Measurements from ENCODE around the gene LUZP4. TPM values are rescaled to one million over a fixed set of nuclear protein-coding genes. Genes with fewer than 3 reads are reported as not detected.

Gene LUZP4, protein sequence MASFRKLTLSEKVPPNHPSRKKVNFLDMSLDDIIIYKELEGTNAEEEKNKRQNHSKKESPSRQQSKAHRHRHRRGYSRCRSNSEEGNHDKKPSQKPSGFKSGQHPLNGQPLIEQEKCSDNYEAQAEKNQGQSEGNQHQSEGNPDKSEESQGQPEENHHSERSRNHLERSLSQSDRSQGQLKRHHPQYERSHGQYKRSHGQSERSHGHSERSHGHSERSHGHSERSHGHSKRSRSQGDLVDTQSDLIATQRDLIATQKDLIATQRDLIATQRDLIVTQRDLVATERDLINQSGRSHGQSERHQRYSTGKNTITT
- total RNA-seq = not detected in 2 replicates

DNA sequence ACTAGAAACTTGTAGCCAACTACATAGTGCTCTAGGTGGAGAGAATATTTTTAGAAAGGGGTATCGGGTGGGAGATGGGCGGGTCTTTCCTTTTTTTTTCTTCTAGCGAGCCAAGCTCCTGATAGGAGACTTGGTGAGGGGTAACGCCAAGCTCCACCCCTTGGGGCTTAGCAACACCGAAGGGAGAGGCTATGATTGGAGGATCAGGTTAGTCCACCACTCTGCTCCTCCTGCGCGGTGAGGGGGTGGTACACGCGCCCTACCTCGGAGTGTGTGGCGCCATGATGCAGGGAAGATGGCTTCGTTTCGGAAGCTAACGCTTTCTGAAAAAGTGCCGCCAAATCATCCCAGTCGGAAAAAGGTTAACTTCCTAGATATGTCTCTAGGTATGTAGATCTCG lies at the start of gene LUZP4:
Gene LUZP4, plus strand, starts transcription at position 251 of the 400 bp plus-strand sequence. Its CDS starts 45 bp downstream, at position 296.
- no peak within 1 kb of the TSS for H3K4me3 ChIP-seq (ENCODE audit: low read depth, low read length)
- H3K36me3 ChIP-seq (ENCODE audit: control insufficient read depth, insufficient read depth, low read length) = no peaks in the 10 kb centered on the region
- H3K27me3 ChIP-seq (ENCODE audit: control insufficient read depth, insufficient read depth, low read length) = peaks cover 3% of the 10 kb centered on the region
- no peak for DNase-seq (ENCODE audit: low read depth)
- TF ChIP-seq, protein P1, sequence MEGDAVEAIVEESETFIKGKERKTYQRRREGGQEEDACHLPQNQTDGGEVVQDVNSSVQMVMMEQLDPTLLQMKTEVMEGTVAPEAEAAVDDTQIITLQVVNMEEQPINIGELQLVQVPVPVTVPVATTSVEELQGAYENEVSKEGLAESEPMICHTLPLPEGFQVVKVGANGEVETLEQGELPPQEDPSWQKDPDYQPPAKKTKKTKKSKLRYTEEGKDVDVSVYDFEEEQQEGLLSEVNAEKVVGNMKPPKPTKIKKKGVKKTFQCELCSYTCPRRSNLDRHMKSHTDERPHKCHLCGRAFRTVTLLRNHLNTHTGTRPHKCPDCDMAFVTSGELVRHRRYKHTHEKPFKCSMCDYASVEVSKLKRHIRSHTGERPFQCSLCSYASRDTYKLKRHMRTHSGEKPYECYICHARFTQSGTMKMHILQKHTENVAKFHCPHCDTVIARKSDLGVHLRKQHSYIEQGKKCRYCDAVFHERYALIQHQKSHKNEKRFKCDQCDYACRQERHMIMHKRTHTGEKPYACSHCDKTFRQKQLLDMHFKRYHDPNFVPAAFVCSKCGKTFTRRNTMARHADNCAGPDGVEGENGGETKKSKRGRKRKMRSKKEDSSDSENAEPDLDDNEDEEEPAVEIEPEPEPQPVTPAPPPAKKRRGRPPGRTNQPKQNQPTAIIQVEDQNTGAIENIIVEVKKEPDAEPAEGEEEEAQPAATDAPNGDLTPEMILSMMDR (IDR thresholded peaks at IDR 0.05; ENCODE audit: insufficient read depth, low read length, poor library complexity, severe bottlenecking) = no peak

DNA sequence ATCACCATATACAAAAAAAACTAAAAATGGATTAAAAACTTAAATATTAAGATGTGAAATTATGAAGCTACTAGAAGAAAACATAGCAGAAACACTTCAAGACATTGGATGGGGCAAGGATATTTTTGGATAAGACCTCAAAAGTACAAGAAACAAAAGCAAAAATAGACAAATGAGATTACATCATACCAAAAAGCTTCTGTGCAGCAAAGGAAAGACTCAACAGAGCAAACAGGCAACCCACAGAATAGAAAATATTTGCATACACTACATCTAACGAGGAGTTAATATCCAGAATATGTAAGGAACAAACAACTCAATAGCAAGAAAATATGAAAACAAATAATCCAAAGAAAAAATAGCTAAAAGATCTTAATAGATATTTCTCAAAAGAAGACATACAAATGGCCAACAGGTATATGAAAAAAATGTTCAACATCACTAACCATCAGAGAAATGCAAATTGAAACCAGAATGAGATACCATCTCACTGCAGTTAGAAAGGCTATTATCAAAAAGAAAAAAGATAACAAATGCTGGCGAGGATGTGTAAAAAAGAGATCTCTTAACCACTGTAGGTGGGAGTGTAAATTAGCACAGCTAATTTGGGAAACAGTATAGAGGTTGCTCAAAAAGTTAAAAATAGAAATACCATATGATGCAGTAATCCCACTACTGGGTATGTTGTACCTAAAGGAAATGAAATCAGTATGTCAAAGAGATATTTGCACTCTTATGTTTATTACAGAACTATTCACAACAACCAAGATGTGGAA lies 37.9 kb upstream of the LUZP4 start:
- no peaks in the 10 kb centered on the region for H3K27me3 ChIP-seq (ENCODE audit: control insufficient read depth, insufficient read depth, low read length)
- DNase-seq (ENCODE audit: low read depth) = no peak
- TF ChIP-seq, protein P1 (IDR thresholded peaks at IDR 0.05; ENCODE audit: insufficient read depth, low read length, poor library complexity, severe bottlenecking) = no peak
- no peak overlapping the region for H3K4me3 ChIP-seq (ENCODE audit: low read depth, low read length)
- H3K36me3 ChIP-seq (ENCODE audit: control insufficient read depth, insufficient read depth, low read length) = no peaks in the 10 kb centered on the region

DNA sequence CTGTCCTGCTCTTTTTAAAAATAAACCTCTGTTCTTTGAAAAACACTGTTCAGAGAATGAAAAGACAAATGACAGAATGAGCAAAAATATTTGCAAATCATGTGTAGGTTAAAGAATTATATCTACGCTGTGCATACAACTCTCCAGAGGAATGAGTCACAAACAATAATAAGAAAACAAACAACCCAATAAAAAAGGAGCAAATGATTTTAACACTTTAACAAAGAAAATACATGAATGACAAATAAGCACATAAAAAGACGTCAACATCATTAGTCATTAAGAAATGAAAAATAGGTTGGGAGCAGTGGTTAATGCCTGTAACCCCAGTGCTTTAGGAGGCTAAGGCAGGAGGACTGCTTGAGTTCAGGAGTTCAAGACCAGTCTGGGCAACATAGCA lies 34.5 kb upstream of the LUZP4 start:
- Histone ChIP-seq H3K4me3 (ENCODE audit: low read depth, low read length) (no peak overlapping the region), H3K36me3 (ENCODE audit: control insufficient read depth, insufficient read depth, low read length) (no peaks in the 10 kb centered on the region), H3K27me3 (ENCODE audit: control insufficient read depth, insufficient read depth, low read length) (no peaks in the 10 kb centered on the region)
- TF ChIP-seq, protein P1 (IDR thresholded peaks at IDR 0.05; ENCODE audit: insufficient read depth, low read length, poor library complexity, severe bottlenecking) = no peak
- DNase-seq (ENCODE audit: low read depth) = no peak

DNA sequence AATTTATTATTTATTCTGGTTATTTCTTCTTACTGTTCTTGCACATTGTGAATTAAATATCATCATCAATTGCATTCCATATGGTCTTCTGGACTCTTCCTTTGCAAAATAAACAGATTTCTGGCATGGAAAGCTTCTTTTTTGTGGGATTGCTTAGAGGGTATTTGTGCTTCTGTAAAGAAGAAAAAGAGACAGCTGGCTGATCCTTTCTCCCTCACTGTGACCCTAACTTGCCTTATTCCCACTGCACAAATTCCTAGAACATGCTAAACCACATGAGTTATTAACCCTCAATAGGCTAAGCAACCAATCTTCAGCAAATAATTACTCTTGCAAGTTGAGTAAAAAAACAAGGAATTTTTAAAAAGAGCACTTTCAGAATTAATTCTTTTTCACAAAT lies 31.8 kb upstream of the LUZP4 start:
- DNase-seq (ENCODE audit: low read depth) = no peak
- TF ChIP-seq, protein P1 (IDR thresholded peaks at IDR 0.05; ENCODE audit: insufficient read depth, low read length, poor library complexity, severe bottlenecking) = no peak
- Histone ChIP-seq H3K36me3 (ENCODE audit: control insufficient read depth, insufficient read depth, low read length) (no peaks in the 10 kb centered on the region), H3K4me3 (ENCODE audit: low read depth, low read length) (no peak overlapping the region), H3K27me3 (ENCODE audit: control insufficient read depth, insufficient read depth, low read length) (no peaks in the 10 kb centered on the region)

DNA sequence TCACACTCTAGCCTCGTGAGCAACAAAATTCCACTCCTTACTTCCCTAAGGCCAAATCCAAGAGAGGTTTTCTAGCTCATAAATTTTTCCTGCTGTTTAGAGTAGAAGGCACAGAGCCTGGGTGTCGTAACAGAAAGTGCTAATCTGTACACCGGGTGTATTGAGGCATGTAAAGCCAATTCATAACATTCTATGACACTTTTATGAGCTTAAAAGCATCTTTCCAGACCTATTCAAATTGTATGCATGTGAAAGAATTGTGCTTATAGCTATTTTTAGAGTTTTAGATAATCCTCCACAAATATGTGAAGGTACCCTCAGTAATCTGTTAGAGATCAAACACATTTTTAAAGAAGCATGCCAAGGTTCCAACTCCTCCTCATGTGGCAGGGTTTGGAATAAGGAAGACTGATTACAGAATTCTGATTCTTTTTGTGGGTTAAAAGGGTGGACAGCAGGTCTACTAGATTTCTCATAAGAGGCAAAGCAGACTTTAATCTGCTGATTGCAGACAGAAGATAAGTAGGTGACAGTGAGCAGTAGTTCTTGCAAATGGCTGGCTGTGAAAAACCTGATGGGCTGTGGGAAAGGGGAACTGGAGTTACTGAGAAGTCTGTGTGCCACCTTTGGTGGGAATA lies 30.2 kb upstream of the LUZP4 start:
- H3K27me3 ChIP-seq (ENCODE audit: control insufficient read depth, insufficient read depth, low read length) = no peaks in the 10 kb centered on the region
- no peaks in the 10 kb centered on the region for H3K36me3 ChIP-seq (ENCODE audit: control insufficient read depth, insufficient read depth, low read length)
- TF ChIP-seq, protein P1 (IDR thresholded peaks at IDR 0.05; ENCODE audit: insufficient read depth, low read length, poor library complexity, severe bottlenecking) = no peak
- DNase-seq (ENCODE audit: low read depth) = peak; percentile 4
- no peak overlapping the region for H3K4me3 ChIP-seq (ENCODE audit: low read depth, low read length)

All from kidney epithelial cell (primary cell).